Measurements from ENCODE around the gene OXA1L. TPM values are rescaled to one million over a fixed set of nuclear protein-coding genes. Genes with fewer than 3 reads are reported as not detected.
"Not testable (repeated sequence)": the region's sequence is repeated elsewhere in the genome, so short reads cannot be mapped to it uniquely, and the experiment has no call there.

OXA1L gene
- total RNA-seq, 1 experiment from 2014 or later = 146 TPM

DNA sequence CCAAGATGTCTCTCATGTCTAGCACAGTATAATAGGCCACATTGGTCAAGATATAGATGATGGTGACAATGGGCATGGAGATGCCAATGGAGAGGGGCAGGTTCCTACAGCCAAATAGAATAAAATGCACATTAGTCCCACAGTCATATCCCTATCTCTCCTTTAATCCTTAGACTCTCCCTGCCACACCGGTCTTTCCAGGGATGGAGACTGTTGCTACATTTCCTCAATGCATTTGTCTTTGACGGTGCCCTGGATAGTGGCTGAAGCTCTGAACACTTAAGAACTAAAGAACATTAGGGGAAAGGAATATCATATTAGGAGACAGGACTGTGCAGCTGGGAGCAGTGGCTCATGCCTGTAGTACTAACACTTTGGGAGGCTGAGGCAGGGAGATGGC is 9.7 kb downstream of the OXA1L start:
- TF ChIP-seq ELF1 (IDR thresholded peaks at IDR 0.05; ENCODE audit: borderline replicate concordance, low read depth) (no peak), EZH2phosphoT487 (IDR thresholded peaks at IDR 0.05; ENCODE audit: borderline replicate concordance) (no peak), RAD21 (IDR thresholded peaks at IDR 0.05; ENCODE audit: low read depth) (no peak), CBX3 (IDR thresholded peaks at IDR 0.05; ENCODE audit: low read depth) (no peak), EGR1 (IDR thresholded peaks at IDR 0.05; ENCODE audit: low read depth) (no peak), ZFX (IDR thresholded peaks at IDR 0.05) (no peak), YY1 (IDR thresholded peaks at IDR 0.05; ENCODE audit: extremely low read depth, insufficient replicate concordance, low read depth, low read length) (no peak), CEBPB (IDR thresholded peaks at IDR 0.05; ENCODE audit: low read depth) (no peak), POLR2AphosphoS5 (IDR thresholded peaks at IDR 0.05; ENCODE audit: low read depth, low read length) (no peak), JUND (IDR thresholded peaks at IDR 0.05) (no peak), CTCF (IDR thresholded peaks at IDR 0.05 in 2 of 3, conservative IDR thresholded peaks at IDR 0.05 in 1 of 3; ENCODE audit: borderline replicate concordance in 1 of 3, insufficient read depth in 1 of 3, low read depth in 2 of 3, low read length in 2 of 3) (no peak), SP1 (IDR thresholded peaks at IDR 0.05; ENCODE audit: low read depth) (no peak), TCF7L2 (IDR thresholded peaks at IDR 0.05; ENCODE audit: borderline replicate concordance, extremely low read depth, insufficient read depth, insufficient read length) (no peak), SRF (IDR thresholded peaks at IDR 0.05; ENCODE audit: low read depth) (no peak)
- TF ChIP-seq, protein P1, sequence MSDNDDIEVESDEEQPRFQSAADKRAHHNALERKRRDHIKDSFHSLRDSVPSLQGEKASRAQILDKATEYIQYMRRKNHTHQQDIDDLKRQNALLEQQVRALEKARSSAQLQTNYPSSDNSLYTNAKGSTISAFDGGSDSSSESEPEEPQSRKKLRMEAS (IDR thresholded peaks at IDR 0.05) = no peak
- TF ChIP-seq, protein P2, sequence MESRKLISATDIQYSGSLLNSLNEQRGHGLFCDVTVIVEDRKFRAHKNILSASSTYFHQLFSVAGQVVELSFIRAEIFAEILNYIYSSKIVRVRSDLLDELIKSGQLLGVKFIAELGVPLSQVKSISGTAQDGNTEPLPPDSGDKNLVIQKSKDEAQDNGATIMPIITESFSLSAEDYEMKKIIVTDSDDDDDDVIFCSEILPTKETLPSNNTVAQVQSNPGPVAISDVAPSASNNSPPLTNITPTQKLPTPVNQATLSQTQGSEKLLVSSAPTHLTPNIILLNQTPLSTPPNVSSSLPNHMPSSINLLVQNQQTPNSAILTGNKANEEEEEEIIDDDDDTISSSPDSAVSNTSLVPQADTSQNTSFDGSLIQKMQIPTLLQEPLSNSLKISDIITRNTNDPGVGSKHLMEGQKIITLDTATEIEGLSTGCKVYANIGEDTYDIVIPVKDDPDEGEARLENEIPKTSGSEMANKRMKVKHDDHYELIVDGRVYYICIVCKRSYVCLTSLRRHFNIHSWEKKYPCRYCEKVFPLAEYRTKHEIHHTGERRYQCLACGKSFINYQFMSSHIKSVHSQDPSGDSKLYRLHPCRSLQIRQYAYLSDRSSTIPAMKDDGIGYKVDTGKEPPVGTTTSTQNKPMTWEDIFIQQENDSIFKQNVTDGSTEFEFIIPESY (IDR thresholded peaks at IDR 0.05; ENCODE audit: extremely low read depth, insufficient replicate concordance, low read length) = no peak
- no TSS peak for BruUV-seq (replicated peaks)
- ChIA-PET POLR2A (no interaction called here), RAD21 (ENCODE audit: low non-redundant PET in 1 of 2, low total read pairs in 2 of 2, uncharacterized antibody in 2 of 2, unreplicated experiment in 2 of 2) (no interaction called here), CTCF (no interaction called here)
- Histone ChIP-seq H3K79me2 (ENCODE audit: insufficient read depth, low read length) (no peaks in the 10 kb centered on the region), H2AFZ (ENCODE audit: low read depth, low read length, poor library complexity, severe bottlenecking) (no peak overlapping the region), H3K9me3 (ENCODE audit: control insufficient read depth in 1 of 2, insufficient read depth in 1 of 2, low read depth in 1 of 2, low read length in 2 of 2) (no peaks in the 10 kb centered on the region), H3K4me2 (ENCODE audit: low read length) (no peak overlapping the region), H3K4me1 (ENCODE audit: control insufficient read depth in 1 of 2, insufficient read depth in 2 of 2, low read length in 2 of 2) (no peaks in the 10 kb centered on the region), H3K36me3 (ENCODE audit: control insufficient read depth in 1 of 2, insufficient read depth in 2 of 2, low read length in 2 of 2) (peaks cover 11 to 15% of the 10 kb centered on the region in 2 experiments; a peak in 2 of 4 replicates), H3K4me3 (replicated peaks in 1 of 2; ENCODE audit: low read depth in 1 of 2, low read length in 2 of 2) (no peak overlapping the region), H3K27ac (ENCODE audit: low read depth, low read length) (no peak overlapping the region), H3K9ac (ENCODE audit: low read length) (no peak overlapping the region), H4K20me1 (ENCODE audit: insufficient read depth) (no peaks in the 10 kb centered on the region), H3K9me2 (ENCODE audit: insufficient read depth) (no peaks in the 10 kb centered on the region), H3K27me3 (ENCODE audit: insufficient read depth, low read length) (no peaks in the 10 kb centered on the region)
- DNase-seq (ENCODE audit: low read depth, low spot score) = no peak
- intact Hi-C loops (cut with micrococcal nuclease) = no loop called here
- no peak for ATAC-seq

GRCh38 chr14:22776849-22777248 is 10.4 kb downstream of the OXA1L start:
- intact Hi-C loops (cut with micrococcal nuclease); H3K9ac ChIP-seq (ENCODE audit: low read length): not testable (repeated sequence)

More at GRCh38 chr14:22776849-22777248, 10.4 kb downstream of the OXA1L start:
- BruUV-seq (replicated peaks); H3K9me2 ChIP-seq (ENCODE audit: insufficient read depth); RAD21 ChIA-PET (ENCODE audit: low non-redundant PET in 1 of 2, low total read pairs in 2 of 2, uncharacterized antibody in 2 of 2, unreplicated experiment in 2 of 2); H2AFZ ChIP-seq (ENCODE audit: low read depth, low read length, poor library complexity, severe bottlenecking); CTCF ChIA-PET; H3K4me3 ChIP-seq (replicated peaks in 1 of 2; ENCODE audit: low read depth in 1 of 2, low read length in 2 of 2); H3K9me3 ChIP-seq (ENCODE audit: control insufficient read depth in 1 of 2, insufficient read depth in 1 of 2, low read depth in 1 of 2, low read length in 2 of 2); H3K4me1 ChIP-seq (ENCODE audit: control insufficient read depth in 1 of 2, insufficient read depth in 2 of 2, low read length in 2 of 2); H3K4me2 ChIP-seq (ENCODE audit: low read length); H3K27me3 ChIP-seq (ENCODE audit: insufficient read depth, low read length); H4K20me1 ChIP-seq (ENCODE audit: insufficient read depth); DNase-seq (ENCODE audit: low read depth, low spot score); ATAC-seq; H3K79me2 ChIP-seq (ENCODE audit: insufficient read depth, low read length); H3K27ac ChIP-seq (ENCODE audit: low read depth, low read length): not testable (repeated sequence)
- H3K36me3 ChIP-seq (ENCODE audit: control insufficient read depth in 1 of 2, insufficient read depth in 2 of 2, low read length in 2 of 2) = peaks cover 6 to 11% of the 10 kb centered on the region in 2 experiments; a peak in 2 of 4 replicates
- POLR2A ChIA-PET = interaction anchor here (1.0 kb wide), 1 partner anchor 11 kb away, joined by 3 read pairs; the partner anchor contains the start of gene OXA1L
